ENCODE results near the gene SUPT3H.

SUPT3H gene

DNA sequence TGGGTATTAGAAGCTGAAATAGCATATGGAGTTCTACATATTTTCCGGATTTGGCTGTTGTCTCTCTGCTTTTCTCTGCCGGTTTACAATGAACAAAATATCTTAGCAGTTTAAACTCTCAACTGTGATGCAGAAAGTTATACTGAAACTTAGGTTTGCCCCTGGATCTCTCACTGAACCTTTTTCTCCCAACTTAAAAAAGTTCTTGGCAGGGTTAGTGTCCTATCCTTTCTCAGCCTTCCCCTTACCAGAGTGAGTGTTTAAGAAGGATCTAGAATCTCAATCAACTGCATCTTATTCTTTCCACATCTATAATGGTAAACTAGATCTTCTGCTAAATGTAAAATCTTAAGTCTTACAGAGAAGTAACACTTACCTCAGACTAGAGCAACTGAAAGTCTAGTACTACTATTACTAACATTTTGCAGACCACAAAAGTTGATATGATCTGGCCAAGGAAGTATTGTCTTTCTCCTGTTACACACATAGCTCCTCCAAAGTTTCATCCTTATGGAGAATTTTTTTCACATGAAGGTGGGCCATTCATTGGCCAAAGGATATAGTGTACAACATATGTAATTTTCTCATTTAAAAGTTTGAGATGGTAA lies 441.9 kb downstream of the SUPT3H start:
- TF ChIP-seq, protein P1, sequence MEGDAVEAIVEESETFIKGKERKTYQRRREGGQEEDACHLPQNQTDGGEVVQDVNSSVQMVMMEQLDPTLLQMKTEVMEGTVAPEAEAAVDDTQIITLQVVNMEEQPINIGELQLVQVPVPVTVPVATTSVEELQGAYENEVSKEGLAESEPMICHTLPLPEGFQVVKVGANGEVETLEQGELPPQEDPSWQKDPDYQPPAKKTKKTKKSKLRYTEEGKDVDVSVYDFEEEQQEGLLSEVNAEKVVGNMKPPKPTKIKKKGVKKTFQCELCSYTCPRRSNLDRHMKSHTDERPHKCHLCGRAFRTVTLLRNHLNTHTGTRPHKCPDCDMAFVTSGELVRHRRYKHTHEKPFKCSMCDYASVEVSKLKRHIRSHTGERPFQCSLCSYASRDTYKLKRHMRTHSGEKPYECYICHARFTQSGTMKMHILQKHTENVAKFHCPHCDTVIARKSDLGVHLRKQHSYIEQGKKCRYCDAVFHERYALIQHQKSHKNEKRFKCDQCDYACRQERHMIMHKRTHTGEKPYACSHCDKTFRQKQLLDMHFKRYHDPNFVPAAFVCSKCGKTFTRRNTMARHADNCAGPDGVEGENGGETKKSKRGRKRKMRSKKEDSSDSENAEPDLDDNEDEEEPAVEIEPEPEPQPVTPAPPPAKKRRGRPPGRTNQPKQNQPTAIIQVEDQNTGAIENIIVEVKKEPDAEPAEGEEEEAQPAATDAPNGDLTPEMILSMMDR (IDR thresholded peaks at IDR 0.05; ENCODE audit: borderline replicate concordance, insufficient read depth, low read depth, low read length), result no peak
- no peak overlapping the region for H3K4me3 ChIP-seq (ENCODE audit: low read depth, low read length)

DNA sequence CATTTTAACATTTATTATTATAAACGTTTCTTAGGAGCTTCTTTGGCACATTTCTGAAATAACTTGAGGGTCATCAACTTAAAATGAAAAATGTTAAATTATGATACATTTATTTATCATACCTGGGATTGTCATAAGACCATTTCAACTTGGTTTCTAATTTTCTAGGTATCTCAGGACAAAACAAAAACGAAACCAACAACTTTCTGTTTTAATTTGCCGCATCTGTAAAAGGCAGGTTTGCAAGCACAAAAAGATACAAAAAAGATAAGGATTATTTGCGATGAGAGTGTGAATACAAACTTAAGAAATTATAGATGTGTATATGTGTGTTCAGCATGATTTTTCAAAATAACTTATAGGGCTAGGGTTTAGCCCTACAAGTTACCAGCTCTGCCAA lies 444.6 kb downstream of the SUPT3H start:
- TF ChIP-seq, protein P1 (IDR thresholded peaks at IDR 0.05; ENCODE audit: borderline replicate concordance, insufficient read depth, low read depth, low read length), result no peak
- no peak overlapping the region for H3K4me3 ChIP-seq (ENCODE audit: low read depth, low read length)

DNA sequence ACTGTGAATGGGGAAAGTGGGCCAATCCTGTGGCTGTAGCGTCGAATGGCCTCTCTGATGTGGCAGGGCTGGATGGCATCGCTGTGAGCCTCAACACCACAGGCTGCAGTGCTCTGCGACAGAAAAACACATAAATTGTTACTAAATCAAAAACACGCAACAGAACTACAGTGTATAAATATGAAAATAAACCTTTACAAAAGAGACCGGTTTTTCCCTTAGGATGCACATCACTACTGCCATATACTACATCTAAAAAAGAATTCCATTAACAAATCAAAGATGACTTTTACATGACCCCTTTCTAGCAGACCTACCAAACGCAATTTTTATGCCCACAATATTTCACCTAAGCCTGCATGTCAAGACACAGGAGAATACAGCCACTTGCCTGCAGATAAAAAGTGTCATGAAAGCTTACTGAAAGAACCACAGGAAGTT lies 445.1 kb downstream of the SUPT3H start:
- H3K4me3 ChIP-seq (ENCODE audit: low read depth, low read length), result no peak overlapping the region
- TF ChIP-seq, protein P1 (IDR thresholded peaks at IDR 0.05; ENCODE audit: borderline replicate concordance, insufficient read depth, low read depth, low read length), result no peak

DNA sequence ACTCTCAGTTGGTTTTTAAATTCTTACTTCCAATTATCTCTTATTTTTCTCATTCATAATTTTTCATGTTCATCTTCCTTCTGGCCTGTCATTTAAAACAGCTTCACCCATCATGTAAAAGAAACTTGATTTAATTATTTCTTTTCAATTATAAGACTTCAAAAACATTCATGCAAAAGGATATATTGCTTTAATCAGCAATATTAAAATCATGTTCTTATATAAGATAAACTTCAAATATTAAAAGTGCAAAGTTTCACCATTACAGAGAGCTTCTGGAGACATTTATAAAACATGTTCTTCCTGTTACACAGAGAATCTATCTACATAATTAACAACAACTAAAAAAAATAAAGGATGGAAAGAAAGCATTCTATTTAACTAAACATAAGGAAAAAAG lies 446.3 kb downstream of the SUPT3H start:
- no peak overlapping the region for H3K4me3 ChIP-seq (ENCODE audit: low read depth, low read length)
- TF ChIP-seq, protein P1 (IDR thresholded peaks at IDR 0.05; ENCODE audit: borderline replicate concordance, insufficient read depth, low read depth, low read length), result no peak

DNA sequence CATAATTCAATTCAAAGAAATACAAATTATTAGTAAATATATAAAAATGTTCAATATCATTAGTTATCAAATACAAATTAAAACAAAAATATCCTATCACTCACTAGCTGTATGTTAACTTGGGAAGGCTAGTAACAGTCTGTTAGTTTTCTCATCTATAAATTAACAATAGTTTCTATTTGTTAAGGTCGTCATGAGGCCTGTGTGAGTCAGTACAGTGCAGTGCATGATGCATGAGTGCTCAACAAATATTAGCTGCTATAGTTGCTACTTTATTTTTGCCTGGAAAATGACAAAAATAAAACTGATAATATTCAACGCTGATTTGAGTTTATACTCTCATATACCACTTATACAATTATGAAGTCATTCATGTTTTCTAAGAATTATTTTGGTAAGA lies 451.2 kb downstream of the SUPT3H start:
- H3K4me3 ChIP-seq (ENCODE audit: low read depth, low read length), result no peak overlapping the region
- TF ChIP-seq, protein P1 (IDR thresholded peaks at IDR 0.05; ENCODE audit: borderline replicate concordance, insufficient read depth, low read depth, low read length), result no peak

DNA sequence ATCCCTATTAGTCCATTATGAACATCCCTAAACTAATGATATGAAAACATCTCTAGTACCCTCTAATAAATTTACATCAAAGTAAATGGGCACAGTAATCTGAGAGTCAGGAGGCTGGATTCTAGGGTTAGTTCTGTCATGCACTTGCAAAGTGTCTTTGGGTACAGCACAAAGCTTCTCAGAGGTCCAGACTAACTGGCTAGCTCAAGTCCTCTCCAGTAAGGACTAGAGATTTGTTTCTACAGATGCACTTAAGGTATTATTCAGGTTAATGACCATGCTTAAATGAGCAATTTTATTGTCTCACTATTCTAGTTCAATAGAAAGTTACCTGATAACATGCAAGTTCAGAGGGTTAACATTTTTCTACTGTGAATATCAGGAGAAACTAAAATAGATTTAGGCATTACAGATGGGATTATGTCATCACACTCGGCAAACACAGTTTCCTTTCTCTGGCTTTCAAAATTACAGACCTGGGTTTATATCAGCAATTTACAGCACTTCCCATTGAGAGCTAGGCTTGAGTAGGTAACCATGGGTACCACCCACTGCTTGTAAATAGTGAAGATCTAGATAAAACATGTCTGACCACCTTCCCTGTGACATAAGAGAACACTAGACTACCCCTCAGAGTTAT lies 452.5 kb downstream of the SUPT3H start:
- H3K4me3 ChIP-seq (ENCODE audit: low read depth, low read length), result no peak overlapping the region
- TF ChIP-seq, protein P1 (IDR thresholded peaks at IDR 0.05; ENCODE audit: borderline replicate concordance, insufficient read depth, low read depth, low read length), result no peak

DNA sequence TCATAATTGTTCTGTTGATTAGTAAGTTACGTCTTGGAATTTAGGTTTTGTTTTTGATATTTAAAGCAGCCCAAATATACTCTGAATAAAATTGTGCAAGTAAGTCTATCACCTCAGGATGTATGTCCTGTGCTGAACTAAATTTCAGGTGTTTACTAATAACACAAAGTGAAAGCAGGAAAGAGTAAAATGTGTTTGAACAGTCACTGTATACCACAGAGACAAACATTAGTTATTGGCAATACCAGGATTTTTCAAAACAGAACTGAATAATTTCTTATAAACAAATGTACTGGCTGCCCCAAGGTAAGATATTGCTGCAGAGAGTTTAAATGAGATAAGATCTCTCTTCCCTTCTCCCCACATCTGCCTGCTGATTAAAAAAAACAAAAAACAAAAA lies 454.3 kb downstream of the SUPT3H start:
- H3K4me3 ChIP-seq (ENCODE audit: low read depth, low read length), result no peak overlapping the region
- TF ChIP-seq, protein P1 (IDR thresholded peaks at IDR 0.05; ENCODE audit: borderline replicate concordance, insufficient read depth, low read depth, low read length), result no peak
